Measurements from ENCODE around the gene CTDSPL. TPM values are rescaled to one million over a fixed set of nuclear protein-coding genes. Genes with fewer than 3 reads are reported as not detected.

Gene CTDSPL
- total and polyA plus RNA-seq, 2 of the 8 experiments (the other 6 are each of a cell fraction or from before 2014, with no cell fraction given) = 20.3 to 42.2 TPM

DNA sequence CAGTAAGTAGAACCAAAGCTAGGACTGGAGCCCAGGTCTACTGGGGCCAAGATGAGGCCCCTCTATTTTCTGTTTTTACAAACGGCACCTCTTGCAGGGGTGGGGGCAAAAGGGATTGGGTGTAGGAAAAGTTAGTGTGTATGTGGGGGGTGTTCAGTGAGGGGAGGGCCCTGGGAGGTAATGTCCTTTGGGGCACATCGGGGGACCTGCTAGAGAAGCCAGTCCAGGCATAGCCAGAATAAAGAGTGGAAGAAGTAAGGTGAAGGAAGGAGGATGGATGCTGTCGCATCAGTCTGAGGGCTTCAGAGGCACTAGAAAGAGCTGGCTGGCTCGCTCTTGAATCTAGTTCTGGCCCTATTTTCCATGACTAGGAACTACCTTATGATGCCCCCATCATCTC lies 165.2 kb downstream of the CTDSPL start:
- no peak overlapping the region for H3K27ac ChIP-seq (ENCODE audit: low read depth, low read length)
- H3K4me2 ChIP-seq (ENCODE audit: insufficient read depth in 1 of 2, low read depth in 2 of 2, low read length in 2 of 2) = no peak overlapping the region
- no peak overlapping the region for H4K8ac ChIP-seq (ENCODE audit: extremely low read depth, insufficient read depth, low read length)
- H3K23me2 ChIP-seq (ENCODE audit: low read depth, low read length) = peaks cover 18% of the 10 kb centered on the region; the same call in 1 of the 2 replicates
- 64% methylated on average over 4 of the region's 4 CpGs; no CpG with 5 or more reads in 1 of the 2 experiments for WGBS, 2 experiments (ENCODE audit: extremely low coverage in 1 of 2, insufficient coverage in 1 of 2, insufficient read length in 1 of 2, insufficient replicate concordance in 2 of 2, low coverage in 1 of 2, low lambda C conversion rate in 2 of 2, missing lambda C conversion rate in 1 of 2)
- FAIRE-seq = no peak
- no peak overlapping the region for H2BK15ac ChIP-seq (ENCODE audit: low read length)
- H2BK12ac ChIP-seq (ENCODE audit: low read depth, low read length) = no peak overlapping the region
- no peaks in the 10 kb centered on the region for H3K9me3 ChIP-seq (ENCODE audit: insufficient read depth in 2 of 2, low read depth in 1 of 2, low read length in 1 of 2)
- no peaks in the 10 kb centered on the region for H3K36me3 ChIP-seq (ENCODE audit: control insufficient read depth in 2 of 4, insufficient read depth in 4 of 4, low read length in 3 of 4)
- no peak for DNase-seq (ENCODE audit: low read depth in 1 of 2, low spot score in 2 of 2)
- no peak overlapping the region for H2BK20ac ChIP-seq (ENCODE audit: low read length)
- H4K20me1 ChIP-seq (replicated peaks in 1 of 2; ENCODE audit: control insufficient read depth in 1 of 2, insufficient read depth in 2 of 2, low read length in 2 of 2) = peaks cover 12 to 17% of the 10 kb centered on the region in 2 experiments
- no peak overlapping the region for H2BK5ac ChIP-seq (ENCODE audit: low read depth, low read length)
- ChIA-PET POLR2A (ENCODE audit: partially characterized antibody) (no interaction called here), CTCF (ENCODE audit: partially characterized antibody) (interaction anchor here (0.9 to 1.3 kb wide), 4 partner anchors 11 to 112 kb away, joined by 3 read pairs; no protein-coding TSS in a partner anchor)
- no peak overlapping the region for H3K9ac ChIP-seq (replicated peaks in 1 of 4; ENCODE audit: extremely low read depth in 1 of 4, low read depth in 3 of 4, low read length in 3 of 4)
- no peaks in the 10 kb centered on the region for H3K79me1 ChIP-seq (ENCODE audit: low read depth, low read length)
- no peak overlapping the region for H3K4me3 ChIP-seq (ENCODE audit: extremely low read depth in 1 of 4, insufficient read depth in 2 of 4, low read depth in 3 of 4, low read length in 4 of 4)
- no peak overlapping the region for H2BK120ac ChIP-seq (replicated peaks; ENCODE audit: low read depth, low read length)
- H3K4me1 ChIP-seq (replicated peaks in 1 of 4; ENCODE audit: control insufficient read depth in 3 of 4, insufficient read depth in 4 of 4, low read length in 3 of 4) = peaks cover 0 to 9% (median 6%) of the 10 kb centered on the region in 4 experiments; a peak in 6 of 7 replicates
- H3K14ac ChIP-seq (ENCODE audit: insufficient read length) = no peak overlapping the region
- no peaks in the 10 kb centered on the region for H3K79me2 ChIP-seq (ENCODE audit: control insufficient read depth in 1 of 2, insufficient read depth in 2 of 2, low read length in 2 of 2)
- no peak overlapping the region for H3K18ac ChIP-seq (ENCODE audit: extremely low read depth, low read length)
- no peak overlapping the region for H3K4ac ChIP-seq (replicated peaks; ENCODE audit: insufficient read length, low read depth, low read length)
- TF ChIP-seq ASH2L (IDR thresholded peaks at IDR 0.05; ENCODE audit: low read length) = no peak
- TF ChIP-seq YY1 (IDR thresholded peaks at IDR 0.05; ENCODE audit: low read depth, low read length) = no peak
- TF ChIP-seq GABPA (IDR thresholded peaks at IDR 0.05; ENCODE audit: borderline replicate concordance, insufficient read depth, low read length) = no peak
- TF ChIP-seq, protein P1, sequence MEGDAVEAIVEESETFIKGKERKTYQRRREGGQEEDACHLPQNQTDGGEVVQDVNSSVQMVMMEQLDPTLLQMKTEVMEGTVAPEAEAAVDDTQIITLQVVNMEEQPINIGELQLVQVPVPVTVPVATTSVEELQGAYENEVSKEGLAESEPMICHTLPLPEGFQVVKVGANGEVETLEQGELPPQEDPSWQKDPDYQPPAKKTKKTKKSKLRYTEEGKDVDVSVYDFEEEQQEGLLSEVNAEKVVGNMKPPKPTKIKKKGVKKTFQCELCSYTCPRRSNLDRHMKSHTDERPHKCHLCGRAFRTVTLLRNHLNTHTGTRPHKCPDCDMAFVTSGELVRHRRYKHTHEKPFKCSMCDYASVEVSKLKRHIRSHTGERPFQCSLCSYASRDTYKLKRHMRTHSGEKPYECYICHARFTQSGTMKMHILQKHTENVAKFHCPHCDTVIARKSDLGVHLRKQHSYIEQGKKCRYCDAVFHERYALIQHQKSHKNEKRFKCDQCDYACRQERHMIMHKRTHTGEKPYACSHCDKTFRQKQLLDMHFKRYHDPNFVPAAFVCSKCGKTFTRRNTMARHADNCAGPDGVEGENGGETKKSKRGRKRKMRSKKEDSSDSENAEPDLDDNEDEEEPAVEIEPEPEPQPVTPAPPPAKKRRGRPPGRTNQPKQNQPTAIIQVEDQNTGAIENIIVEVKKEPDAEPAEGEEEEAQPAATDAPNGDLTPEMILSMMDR (IDR thresholded peaks at IDR 0.05; ENCODE audit: control extremely low read depth in 1 of 3, insufficient read depth in 1 of 3, low read depth in 1 of 3, low read length in 3 of 3) = no peak
- TF ChIP-seq CBX5 (IDR thresholded peaks at IDR 0.05; ENCODE audit: low read depth, low read length) = no peak
- TF ChIP-seq SUZ12 (IDR thresholded peaks at IDR 0.05; ENCODE audit: low read length) = no peak
- no peak for TF ChIP-seq BRCA1 (IDR thresholded peaks at IDR 0.05; ENCODE audit: low read depth, low read length)
- no peak overlapping the region for H2AFZ ChIP-seq (ENCODE audit: low read length)
- no peak overlapping the region for H2AK5ac ChIP-seq (ENCODE audit: low read depth, low read length)
- no peak overlapping the region for H4K91ac ChIP-seq (replicated peaks; ENCODE audit: insufficient read length, low read length)
- H3K23ac ChIP-seq (ENCODE audit: insufficient read length) = no peak overlapping the region
- peaks cover 27 to 56% (median 50%) of the 10 kb centered on the region in 4 experiments for H3K27me3 ChIP-seq (replicated peaks in 1 of 4; ENCODE audit: control insufficient read depth in 3 of 4, extremely low read depth in 1 of 4, insufficient read depth in 3 of 4, low read length in 3 of 4)
- H4K5ac ChIP-seq (ENCODE audit: insufficient read length, low read depth, low read length) = no peak overlapping the region
- no peak overlapping the region for H3K56ac ChIP-seq (replicated peaks; ENCODE audit: insufficient read length, low read depth, low read length)
